Uterus (tissue), 4 donors: ENCODE data around the gene EPC1. TPM values are rescaled to one million over a fixed set of nuclear protein-coding genes. Genes with fewer than 3 reads are reported as not detected.

ENCODE experiments used
- DNase-seq, 2 donors: peaks; one replicate each; pipeline ENCODE4 v3.0.0-alpha.2; 2019 to 2020
- H3K27ac ChIP-seq, 2 donors: fragments of 200-600 bp; sonication (generic); 1 replicate in 1 of 2; 2 replicates in 1 of 2; pipeline ENCODE4 v1.5.1; 2016 to 2018
- H3K27me3 ChIP-seq, 2 donors: fragments of 200-600 bp; sonication (generic); one replicate each; pipeline ENCODE4 v1.5.1; 2018 to 2019; ENCODE audit warnings: control low read depth in 1 of 2
- H3K36me3 ChIP-seq, 2 donors: fragments of 200-600 bp; sonication (generic); one replicate each; pipeline ENCODE4 v1.5.1; 2019; ENCODE audit warnings: control low read depth in 1 of 2
- H3K4me1 ChIP-seq, 2 donors: fragments of 200-600 bp; sonication (generic); one replicate each; pipeline ENCODE4 v1.5.1; 2018 to 2019; ENCODE audit warnings: control low read depth in 1 of 2
- H3K4me3 ChIP-seq, 2 donors: fragments of 200-600 bp; sonication (generic); 1 replicate in 1 of 2; 2 replicates in 1 of 2; pipeline ENCODE4 v1.5.1; 2018 to 2019; ENCODE audit warnings: mild to moderate bottlenecking in 1 of 2
- H3K9me3 ChIP-seq, 2 donors: fragments of 200-600 bp; sonication (generic); one replicate each; pipeline ENCODE4 v1.5.1; 2019; ENCODE audit warnings: control low read depth in 1 of 2
- CTCF ChIP-seq, 4 experiments: fragments of 200-600 bp in 2 of 4; fragments of 450-650 bp in 2 of 4; sonication (generic) in 2 of 4; IDR thresholded peaks; one replicate each; pipeline ENCODE4 v1.5.1; 2016 to 2019; ENCODE audit warnings: antibody characterized with exemption in 4 of 4, mild to moderate bottlenecking in 2 of 4, moderate library complexity in 1 of 4
- POLR2A ChIP-seq, 2 donors: fragments of 450-650 bp; IDR thresholded peaks; one replicate each; pipeline ENCODE4 v1.6.1; 2016; ENCODE audit warnings: antibody characterized with exemption in 2 of 2, mild to moderate bottlenecking in 1 of 2, moderate library complexity in 1 of 2
- intact Hi-C: fragments of 100-400 bp; cut with DNase I; formaldehyde crosslinking; loops from one replicate; pipeline ENCODE4 v1.15.1; 2023; ENCODE audit warnings: low total_unique reads
- total RNA-seq, 4 donors: library from RNA; depleted of rRNA in 3 of 4; stranded (reverse); fragments of >200 nt in 3 of 4; gene quantifications; one replicate each; pipeline versions ENCODE4 v1.1.0 to v1.2.4, GENCODE V29; 2014 to 2023
- donor health status: DM: yes; HTN: yes; CAD: no.

EPC1 gene
- total RNA-seq, 4 donors from 2014 or later, result 34.7 to 109 (median 48.8) TPM

GRCh38 chr10:32375631-32376030, 28.7 kb upstream of the EPC1 start:
- intact Hi-C loops, result no loop called here
- Histone ChIP-seq H3K4me1 (no peaks in the 10 kb centered on the region), H3K36me3 (no peaks in the 10 kb centered on the region), H3K4me3 (peak overlapping the region in 1 of 2 donors; percentile 68), H3K27me3 (no peaks in the 10 kb centered on the region), H3K9me3 (no peaks in the 10 kb centered on the region), H3K27ac (peak overlapping the region in 1 of 2 donors; percentile 90)
- no peak for TF ChIP-seq POLR2A (IDR thresholded peaks at IDR 0.05)
- no peak for TF ChIP-seq CTCF (IDR thresholded peaks at IDR 0.05)
- DNase-seq, result no peak

- peak overlapping the region in 1 of 2 donors; percentile 30 for H3K27ac ChIP-seq
- no peaks in the 10 kb centered on the region for H3K9me3 ChIP-seq
- intact Hi-C loops, result no loop called here
- no peak for DNase-seq
- no peak overlapping the region for H3K4me3 ChIP-seq
- TF ChIP-seq POLR2A (IDR thresholded peaks at IDR 0.05) (no peak), CTCF (IDR thresholded peaks at IDR 0.05) (no peak)
- no peaks in the 10 kb centered on the region for H3K27me3 ChIP-seq
- no peaks in the 10 kb centered on the region for H3K36me3 ChIP-seq
- no peaks in the 10 kb centered on the region for H3K4me1 ChIP-seq
Observed at GRCh38 chr10:32374605-32375004, 27.6 kb upstream of the EPC1 start.

GRCh38 chr10:32373496-32373895, 26.5 kb upstream of the EPC1 start:
- Histone ChIP-seq H3K4me3 (no peak overlapping the region), H3K36me3 (no peaks in the 10 kb centered on the region), H3K27me3 (no peaks in the 10 kb centered on the region), H3K9me3 (no peaks in the 10 kb centered on the region), H3K27ac (no peak overlapping the region), H3K4me1 (no peaks in the 10 kb centered on the region)
- DNase-seq, result no peak
- no peak for TF ChIP-seq CTCF (IDR thresholded peaks at IDR 0.05)
- no peak for TF ChIP-seq POLR2A (IDR thresholded peaks at IDR 0.05)
- intact Hi-C loops, result no loop called here

GRCh38 chr10:32373031-32373430, 26.1 kb upstream of the EPC1 start:
- Histone ChIP-seq H3K36me3 (no peaks in the 10 kb centered on the region), H3K4me1 (no peaks in the 10 kb centered on the region), H3K27me3 (no peaks in the 10 kb centered on the region), H3K27ac (no peak overlapping the region), H3K9me3 (no peaks in the 10 kb centered on the region), H3K4me3 (no peak overlapping the region)
- intact Hi-C loops, result no loop called here
- DNase-seq, result no peak
- TF ChIP-seq CTCF (IDR thresholded peaks at IDR 0.05) (no peak), POLR2A (IDR thresholded peaks at IDR 0.05) (no peak)

- Histone ChIP-seq H3K27ac (no peak overlapping the region), H3K4me1 (no peaks in the 10 kb centered on the region), H3K27me3 (no peaks in the 10 kb centered on the region), H3K36me3 (no peaks in the 10 kb centered on the region), H3K4me3 (no peak overlapping the region), H3K9me3 (no peaks in the 10 kb centered on the region)
- no peak for DNase-seq
- TF ChIP-seq CTCF (IDR thresholded peaks at IDR 0.05) (no peak), POLR2A (IDR thresholded peaks at IDR 0.05) (no peak)
- intact Hi-C loops, result no loop called here
Observed at GRCh38 chr10:32372000-32372875, 25.3 kb upstream of the EPC1 start.
